GM23338 (cell line): ENCODE data around the gene LYSMD4. TPM values are rescaled to one million over a fixed set of nuclear protein-coding genes. Genes with fewer than 3 reads are reported as not detected.

Experiments used
- ATAC-seq: fragments of 200-7000 bp; cut with Tn5 transposase; 3 replicates; pipeline ENCODE4 v1.9.1; 2020
- DNase-seq: peaks from one replicate; pipeline ENCODE4 v3.0.0-alpha.2; 2015; ENCODE audit warnings: low spot score
- H2AFZ ChIP-seq: fragments of 200-600 bp; sonication (generic); 2 replicates; pipeline ENCODE4 v1.8.0; 2016; ENCODE audit warnings: antibody characterized with exemption, mild to moderate bottlenecking, moderate library complexity
- H3F3A ChIP-seq: fragments of 200-600 bp; sonication (generic); replicated peaks from 2 replicates; pipeline ENCODE4 v1.8.0; 2017; ENCODE audit warnings: antibody characterized with exemption, mixed run types, low read depth
- H3K27ac ChIP-seq: fragments of 200-600 bp; sonication (generic); 2 replicates; pipeline ENCODE4 v1.6.1; 2016; ENCODE audit warnings: low read depth
- H3K27me3 ChIP-seq: fragments of 200-600 bp; sonication (generic); 2 replicates; pipeline ENCODE4 v1.8.0; 2016; ENCODE audit warnings: mild to moderate bottlenecking, mixed run types, moderate library complexity; ENCODE audit not compliant: insufficient read depth
- H3K36me3 ChIP-seq: fragments of 200-600 bp; sonication (generic); 2 replicates; pipeline ENCODE4 v1.8.0; 2016; ENCODE audit warnings: mild to moderate bottlenecking; ENCODE audit not compliant: insufficient read depth
- H3K4me1 ChIP-seq: fragments of 200-600 bp; sonication (generic); 2 replicates; pipeline ENCODE4 v1.8.0; 2016; ENCODE audit warnings: mild to moderate bottlenecking, moderate library complexity; ENCODE audit not compliant: insufficient read depth
- H3K4me2 ChIP-seq: fragments of 200-600 bp; sonication (generic); 2 replicates; pipeline ENCODE4 v1.7.1; 2017; ENCODE audit warnings: mixed run types
- H3K4me3 ChIP-seq: fragments of 200-600 bp; sonication (generic); 2 replicates; pipeline ENCODE4 v1.6.1; 2016; ENCODE audit warnings: mixed run types
- H3K79me2 ChIP-seq: fragments of 200-600 bp; sonication (generic); replicated peaks from 2 replicates; pipeline ENCODE4 v1.8.0; 2017; ENCODE audit warnings: mild to moderate bottlenecking; ENCODE audit not compliant: insufficient read depth
- H3K9me2 ChIP-seq: fragments of 200-600 bp; sonication (generic); 2 replicates; pipeline ENCODE4 v1.8.0; 2017; ENCODE audit not compliant: insufficient read depth
- H4K20me1 ChIP-seq: fragments of 200-600 bp; sonication (generic); replicated peaks from 2 replicates; pipeline ENCODE4 v1.8.0; 2017; ENCODE audit warnings: mild to moderate bottlenecking; ENCODE audit not compliant: insufficient read depth
- H3K27ac Mint-ChIP-seq: 2 replicates; pipeline ENCODE4 v1.8.0; 2020; ENCODE audit warnings: inconsistent platforms, mild to moderate bottlenecking, moderate library complexity, mixed read lengths
- H3K27me3 Mint-ChIP-seq: 3 replicates; pipeline ENCODE4 v1.8.0; 2022; ENCODE audit warnings: low read depth, mild to moderate bottlenecking, moderate library complexity, mixed read lengths, inconsistent platforms; ENCODE audit not compliant: insufficient read depth, poor library complexity
- H3K36me3 Mint-ChIP-seq: 3 replicates; pipeline ENCODE4 v1.8.0; 2021; ENCODE audit warnings: low read depth, mild to moderate bottlenecking, inconsistent platforms, moderate library complexity, mixed read lengths
- H3K4me1 Mint-ChIP-seq: 3 replicates; pipeline ENCODE4 v1.8.0; 2020; ENCODE audit warnings: mild to moderate bottlenecking, inconsistent platforms, mixed read lengths
- H3K4me3 Mint-ChIP-seq: 3 replicates; pipeline ENCODE4 v1.8.0; 2021; ENCODE audit warnings: moderate library complexity, mild to moderate bottlenecking, inconsistent platforms, mixed read lengths
- H3K9me3 Mint-ChIP-seq: 3 replicates; pipeline ENCODE4 v1.8.0; 2020; ENCODE audit warnings: moderate library complexity, mild to moderate bottlenecking, inconsistent platforms, mixed read lengths
- CREB1 ChIP-seq: fragments of 250-450 bp; sonication (Bioruptor Pico); IDR thresholded peaks from 2 replicates; pipeline ENCODE4 v1.5.0; 2020; ENCODE audit warnings: low read depth, mild to moderate bottlenecking, moderate library complexity
- EZH2 ChIP-seq: fragments of 200-600 bp; sonication (generic); IDR thresholded peaks from one replicate; pipeline ENCODE4 v1.8.0; 2017; ENCODE audit warnings: antibody characterized with exemption, mild to moderate bottlenecking, low read depth; ENCODE audit not compliant: unreplicated experiment
- EZH2phosphoT487 ChIP-seq: fragments of 200-600 bp; sonication (generic); IDR thresholded peaks from one replicate; pipeline ENCODE4 v1.8.1; 2018; ENCODE audit warnings: antibody characterized with exemption; ENCODE audit not compliant: unreplicated experiment
- JUNB ChIP-seq: IDR thresholded peaks from one replicate; pipeline ENCODE4 v1.6.1; 2016; ENCODE audit warnings: antibody characterized with exemption; ENCODE audit not compliant: unreplicated experiment
- NANOG ChIP-seq: IDR thresholded peaks from 2 replicates; pipeline ENCODE4 v1.6.1; 2016; ENCODE audit warnings: antibody characterized with exemption, borderline replicate concordance
- POLR2AphosphoS5 ChIP-seq: IDR thresholded peaks from 2 replicates; pipeline ENCODE4 v1.6.1; 2016; ENCODE audit warnings: antibody characterized with exemption, low read depth
- STAT1 ChIP-seq: IDR thresholded peaks from one replicate; pipeline ENCODE4 v1.6.1; 2016; ENCODE audit warnings: antibody characterized with exemption; ENCODE audit not compliant: unreplicated experiment
- ZNF114 ChIP-seq: fragments of 250-450 bp; sonication (Bioruptor Pico); IDR thresholded peaks from 2 replicates; pipeline ENCODE4 v1.5.0; 2020; ENCODE audit warnings: mild to moderate bottlenecking, moderate library complexity
- polyA plus RNA-seq: library from polyadenylated mRNA; unstranded; fragments of >200 nt; fragmentation: Nextera tagmentation; extraction: Ambion mirVana; gene quantifications from 2 replicates; pipeline ENCODE4 v1.2.1, GENCODE V29; 2016
- total RNA-seq: library from RNA; depleted of rRNA; stranded (reverse); fragments of >200 nt; shearing (Covaris generic); gene quantifications from 2 replicates; pipeline ENCODE4 v1.2.3, GENCODE V29; 2014
- TF ChIP-seq, protein P1 (sequence below), 2 experiments: fragments of 200-600 bp in 1 of 2; sonication (generic) in 1 of 2; conservative IDR thresholded peaks; 2 replicates each; pipeline versions ENCODE4 v1.5.1 to v1.6.1; 2016 to 2017; ENCODE audit warnings: antibody characterized with exemption in 2 of 2, low read depth in 2 of 2, mild to moderate bottlenecking in 2 of 2, moderate library complexity in 1 of 2
- TF ChIP-seq, protein P2 (sequence below): IDR thresholded peaks from one replicate; pipeline ENCODE4 v1.6.1; 2018; ENCODE audit warnings: antibody characterized with exemption; ENCODE audit not compliant: unreplicated experiment
- TF ChIP-seq, protein P3 (sequence below): IDR thresholded peaks from 2 replicates; pipeline ENCODE4 v1.6.1; 2016; ENCODE audit warnings: antibody characterized with exemption
- TF ChIP-seq, protein P4 (sequence below): fragments of 250-450 bp; sonication (Bioruptor Pico); IDR thresholded peaks from 2 replicates; pipeline ENCODE4 v1.5.0; 2020; ENCODE audit warnings: mild to moderate bottlenecking, moderate library complexity

Gene LYSMD4
- total and polyA plus RNA-seq, 2 experiments from 2014 or later = 7.5 to 23.8 TPM

DNA sequence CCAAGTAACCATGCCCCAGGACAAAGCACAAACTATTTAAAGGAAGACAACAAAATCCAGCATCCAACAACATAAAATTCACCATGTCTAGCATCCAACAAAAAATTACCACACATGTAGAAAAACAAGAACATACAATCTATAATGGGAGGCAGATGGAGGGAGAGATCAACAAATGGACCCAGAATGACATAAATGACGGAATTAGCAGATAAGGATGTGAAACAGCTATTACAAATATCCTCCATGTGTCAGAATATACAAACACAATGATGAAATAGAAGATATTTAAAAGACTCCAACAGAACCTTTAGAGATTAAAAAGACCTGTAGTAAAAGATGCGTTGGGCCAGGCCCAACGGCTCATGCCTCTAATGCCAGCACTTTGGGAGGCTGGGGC lies 10.8 kb downstream of the LYSMD4 start (continued):
- TF ChIP-seq, protein P1, sequence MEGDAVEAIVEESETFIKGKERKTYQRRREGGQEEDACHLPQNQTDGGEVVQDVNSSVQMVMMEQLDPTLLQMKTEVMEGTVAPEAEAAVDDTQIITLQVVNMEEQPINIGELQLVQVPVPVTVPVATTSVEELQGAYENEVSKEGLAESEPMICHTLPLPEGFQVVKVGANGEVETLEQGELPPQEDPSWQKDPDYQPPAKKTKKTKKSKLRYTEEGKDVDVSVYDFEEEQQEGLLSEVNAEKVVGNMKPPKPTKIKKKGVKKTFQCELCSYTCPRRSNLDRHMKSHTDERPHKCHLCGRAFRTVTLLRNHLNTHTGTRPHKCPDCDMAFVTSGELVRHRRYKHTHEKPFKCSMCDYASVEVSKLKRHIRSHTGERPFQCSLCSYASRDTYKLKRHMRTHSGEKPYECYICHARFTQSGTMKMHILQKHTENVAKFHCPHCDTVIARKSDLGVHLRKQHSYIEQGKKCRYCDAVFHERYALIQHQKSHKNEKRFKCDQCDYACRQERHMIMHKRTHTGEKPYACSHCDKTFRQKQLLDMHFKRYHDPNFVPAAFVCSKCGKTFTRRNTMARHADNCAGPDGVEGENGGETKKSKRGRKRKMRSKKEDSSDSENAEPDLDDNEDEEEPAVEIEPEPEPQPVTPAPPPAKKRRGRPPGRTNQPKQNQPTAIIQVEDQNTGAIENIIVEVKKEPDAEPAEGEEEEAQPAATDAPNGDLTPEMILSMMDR (conservative IDR thresholded peaks at IDR 0.05; ENCODE audit: low read depth in 2 of 2) = no peak
- no peak for TF ChIP-seq EZH2
- TF ChIP-seq, protein P2, sequence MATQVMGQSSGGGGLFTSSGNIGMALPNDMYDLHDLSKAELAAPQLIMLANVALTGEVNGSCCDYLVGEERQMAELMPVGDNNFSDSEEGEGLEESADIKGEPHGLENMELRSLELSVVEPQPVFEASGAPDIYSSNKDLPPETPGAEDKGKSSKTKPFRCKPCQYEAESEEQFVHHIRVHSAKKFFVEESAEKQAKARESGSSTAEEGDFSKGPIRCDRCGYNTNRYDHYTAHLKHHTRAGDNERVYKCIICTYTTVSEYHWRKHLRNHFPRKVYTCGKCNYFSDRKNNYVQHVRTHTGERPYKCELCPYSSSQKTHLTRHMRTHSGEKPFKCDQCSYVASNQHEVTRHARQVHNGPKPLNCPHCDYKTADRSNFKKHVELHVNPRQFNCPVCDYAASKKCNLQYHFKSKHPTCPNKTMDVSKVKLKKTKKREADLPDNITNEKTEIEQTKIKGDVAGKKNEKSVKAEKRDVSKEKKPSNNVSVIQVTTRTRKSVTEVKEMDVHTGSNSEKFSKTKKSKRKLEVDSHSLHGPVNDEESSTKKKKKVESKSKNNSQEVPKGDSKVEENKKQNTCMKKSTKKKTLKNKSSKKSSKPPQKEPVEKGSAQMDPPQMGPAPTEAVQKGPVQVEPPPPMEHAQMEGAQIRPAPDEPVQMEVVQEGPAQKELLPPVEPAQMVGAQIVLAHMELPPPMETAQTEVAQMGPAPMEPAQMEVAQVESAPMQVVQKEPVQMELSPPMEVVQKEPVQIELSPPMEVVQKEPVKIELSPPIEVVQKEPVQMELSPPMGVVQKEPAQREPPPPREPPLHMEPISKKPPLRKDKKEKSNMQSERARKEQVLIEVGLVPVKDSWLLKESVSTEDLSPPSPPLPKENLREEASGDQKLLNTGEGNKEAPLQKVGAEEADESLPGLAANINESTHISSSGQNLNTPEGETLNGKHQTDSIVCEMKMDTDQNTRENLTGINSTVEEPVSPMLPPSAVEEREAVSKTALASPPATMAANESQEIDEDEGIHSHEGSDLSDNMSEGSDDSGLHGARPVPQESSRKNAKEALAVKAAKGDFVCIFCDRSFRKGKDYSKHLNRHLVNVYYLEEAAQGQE = no peak
- no peak for TF ChIP-seq EZH2phosphoT487
- TF ChIP-seq NANOG = no peak
- no peak for TF ChIP-seq ZNF114 (CRISPR knock-in tag)
- no peak for TF ChIP-seq STAT1
- TF ChIP-seq, protein P3, sequence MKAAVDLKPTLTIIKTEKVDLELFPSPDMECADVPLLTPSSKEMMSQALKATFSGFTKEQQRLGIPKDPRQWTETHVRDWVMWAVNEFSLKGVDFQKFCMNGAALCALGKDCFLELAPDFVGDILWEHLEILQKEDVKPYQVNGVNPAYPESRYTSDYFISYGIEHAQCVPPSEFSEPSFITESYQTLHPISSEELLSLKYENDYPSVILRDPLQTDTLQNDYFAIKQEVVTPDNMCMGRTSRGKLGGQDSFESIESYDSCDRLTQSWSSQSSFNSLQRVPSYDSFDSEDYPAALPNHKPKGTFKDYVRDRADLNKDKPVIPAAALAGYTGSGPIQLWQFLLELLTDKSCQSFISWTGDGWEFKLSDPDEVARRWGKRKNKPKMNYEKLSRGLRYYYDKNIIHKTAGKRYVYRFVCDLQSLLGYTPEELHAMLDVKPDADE = no peak
- TF ChIP-seq CREB1 (CRISPR knock-in tag) = no peak
- no peak for TF ChIP-seq JUNB
- TF ChIP-seq POLR2AphosphoS5 = no peak

DNA sequence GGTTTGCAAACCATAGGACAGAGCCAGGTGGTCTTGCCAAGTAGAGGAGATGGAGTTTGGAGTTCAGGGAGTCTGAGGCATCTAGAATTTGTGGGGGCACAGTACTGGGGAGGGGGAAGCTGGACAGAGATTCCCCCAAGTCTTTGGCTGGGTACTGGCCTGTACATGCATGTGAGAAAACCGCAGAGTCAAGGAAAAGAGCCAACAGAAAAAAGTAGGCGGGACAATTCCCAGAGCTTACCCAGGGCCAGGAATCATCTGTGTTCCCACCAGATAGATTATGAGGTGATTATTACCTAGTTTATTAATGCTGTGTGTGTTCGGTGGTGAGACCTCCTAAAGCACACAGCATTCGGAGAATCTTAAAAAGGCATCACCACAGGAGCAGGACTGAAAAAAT lies 11.3 kb downstream of the LYSMD4 start:
- Mint-ChIP-seq H3K4me3 (no peak overlapping the region), H3K27me3 (peaks cover 2% of the 10 kb centered on the region), H3K4me1 (peaks cover 18% of the 10 kb centered on the region), H3K9me3 (peaks cover 9% of the 10 kb centered on the region; the same call in 2 of the 3 replicates), H3K27ac (no peak overlapping the region), H3K36me3 (peaks cover 30% of the 10 kb centered on the region)
- ATAC-seq = no peak
- Histone ChIP-seq H3K27me3 (no peaks in the 10 kb centered on the region), H4K20me1 (no peaks in the 10 kb centered on the region), H3K4me1 (peaks cover 3% of the 10 kb centered on the region; the same call in 1 of the 2 replicates), H3K4me3 (no peak overlapping the region), H3K4me2 (no peak overlapping the region), H3K79me2 (no peaks in the 10 kb centered on the region), H3K36me3 (no peaks in the 10 kb centered on the region), H3K9me2 (peaks cover 11% of the 10 kb centered on the region), H2AFZ (no peak overlapping the region), H3F3A (no peaks in the 10 kb centered on the region), H3K27ac (no peak overlapping the region)
- no peak for DNase-seq
- TF ChIP-seq, protein P3 = no peak
- no peak for TF ChIP-seq STAT1
- TF ChIP-seq, protein P4, sequence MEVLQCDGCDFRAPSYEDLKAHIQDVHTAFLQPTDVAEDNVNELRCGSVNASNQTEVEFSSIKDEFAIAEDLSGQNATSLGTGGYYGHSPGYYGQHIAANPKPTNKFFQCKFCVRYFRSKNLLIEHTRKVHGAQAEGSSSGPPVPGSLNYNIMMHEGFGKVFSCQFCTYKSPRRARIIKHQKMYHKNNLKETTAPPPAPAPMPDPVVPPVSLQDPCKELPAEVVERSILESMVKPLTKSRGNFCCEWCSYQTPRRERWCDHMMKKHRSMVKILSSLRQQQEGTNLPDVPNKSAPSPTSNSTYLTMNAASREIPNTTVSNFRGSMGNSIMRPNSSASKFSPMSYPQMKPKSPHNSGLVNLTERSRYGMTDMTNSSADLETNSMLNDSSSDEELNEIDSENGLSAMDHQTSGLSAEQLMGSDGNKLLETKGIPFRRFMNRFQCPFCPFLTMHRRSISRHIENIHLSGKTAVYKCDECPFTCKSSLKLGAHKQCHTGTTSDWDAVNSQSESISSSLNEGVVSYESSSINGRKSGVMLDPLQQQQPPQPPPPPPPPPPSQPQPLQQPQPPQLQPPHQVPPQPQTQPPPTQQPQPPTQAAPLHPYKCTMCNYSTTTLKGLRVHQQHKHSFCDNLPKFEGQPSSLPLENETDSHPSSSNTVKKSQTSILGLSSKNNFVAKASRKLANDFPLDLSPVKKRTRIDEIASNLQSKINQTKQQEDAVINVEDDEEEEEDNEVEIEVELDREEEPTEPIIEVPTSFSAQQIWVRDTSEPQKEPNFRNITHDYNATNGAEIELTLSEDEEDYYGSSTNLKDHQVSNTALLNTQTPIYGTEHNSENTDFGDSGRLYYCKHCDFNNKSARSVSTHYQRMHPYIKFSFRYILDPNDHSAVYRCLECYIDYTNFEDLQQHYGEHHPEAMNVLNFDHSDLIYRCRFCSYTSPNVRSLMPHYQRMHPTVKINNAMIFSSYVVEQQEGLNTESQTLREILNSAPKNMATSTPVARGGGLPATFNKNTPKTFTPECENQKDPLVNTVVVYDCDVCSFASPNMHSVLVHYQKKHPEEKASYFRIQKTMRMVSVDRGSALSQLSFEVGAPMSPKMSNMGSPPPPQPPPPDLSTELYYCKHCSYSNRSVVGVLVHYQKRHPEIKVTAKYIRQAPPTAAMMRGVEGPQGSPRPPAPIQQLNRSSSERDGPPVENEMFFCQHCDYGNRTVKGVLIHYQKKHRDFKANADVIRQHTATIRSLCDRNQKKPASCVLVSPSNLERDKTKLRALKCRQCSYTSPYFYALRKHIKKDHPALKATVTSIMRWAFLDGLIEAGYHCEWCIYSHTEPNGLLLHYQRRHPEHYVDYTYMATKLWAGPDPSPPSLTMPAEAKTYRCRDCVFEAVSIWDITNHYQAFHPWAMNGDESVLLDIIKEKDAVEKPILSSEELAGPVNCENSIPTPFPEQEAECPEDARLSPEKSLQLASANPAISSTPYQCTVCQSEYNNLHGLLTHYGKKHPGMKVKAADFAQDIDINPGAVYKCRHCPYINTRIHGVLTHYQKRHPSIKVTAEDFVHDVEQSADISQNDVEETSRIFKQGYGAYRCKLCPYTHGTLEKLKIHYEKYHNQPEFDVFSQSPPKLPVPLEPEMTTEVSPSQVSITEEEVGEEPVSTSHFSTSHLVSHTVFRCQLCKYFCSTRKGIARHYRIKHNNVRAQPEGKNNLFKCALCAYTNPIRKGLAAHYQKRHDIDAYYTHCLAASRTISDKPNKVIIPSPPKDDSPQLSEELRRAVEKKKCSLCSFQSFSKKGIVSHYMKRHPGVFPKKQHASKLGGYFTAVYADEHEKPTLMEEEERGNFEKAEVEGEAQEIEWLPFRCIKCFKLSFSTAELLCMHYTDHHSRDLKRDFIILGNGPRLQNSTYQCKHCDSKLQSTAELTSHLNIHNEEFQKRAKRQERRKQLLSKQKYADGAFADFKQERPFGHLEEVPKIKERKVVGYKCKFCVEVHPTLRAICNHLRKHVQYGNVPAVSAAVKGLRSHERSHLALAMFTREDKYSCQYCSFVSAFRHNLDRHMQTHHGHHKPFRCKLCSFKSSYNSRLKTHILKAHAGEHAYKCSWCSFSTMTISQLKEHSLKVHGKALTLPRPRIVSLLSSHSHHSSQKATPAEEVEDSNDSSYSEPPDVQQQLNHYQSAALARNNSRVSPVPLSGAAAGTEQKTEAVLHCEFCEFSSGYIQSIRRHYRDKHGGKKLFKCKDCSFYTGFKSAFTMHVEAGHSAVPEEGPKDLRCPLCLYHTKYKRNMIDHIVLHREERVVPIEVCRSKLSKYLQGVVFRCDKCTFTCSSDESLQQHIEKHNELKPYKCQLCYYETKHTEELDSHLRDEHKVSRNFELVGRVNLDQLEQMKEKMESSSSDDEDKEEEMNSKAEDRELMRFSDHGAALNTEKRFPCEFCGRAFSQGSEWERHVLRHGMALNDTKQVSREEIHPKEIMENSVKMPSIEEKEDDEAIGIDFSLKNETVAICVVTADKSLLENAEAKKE (CRISPR knock-in tag) = no peak
